SU-DHL-6 (cell line): ENCODE results near the gene GLDN.

ENCODE experiments used
- H2AFZ ChIP-seq: fragments of 200-600 bp; sonication (generic); 2 replicates; pipeline ENCODE4 v1.6.1; 2014; ENCODE audit warnings: low read depth, mild to moderate bottlenecking, moderate library complexity, mixed read lengths, antibody characterized with exemption, low read length; ENCODE audit not compliant: severe bottlenecking
- H3F3A ChIP-seq: fragments of 200-600 bp; shearing (Covaris generic); 2 replicates; pipeline ENCODE4 v1.6.0; 2016; ENCODE audit warnings: antibody characterized with exemption, mild to moderate bottlenecking; ENCODE audit not compliant: insufficient read depth
- H3K27ac ChIP-seq: fragments of 200-600 bp; sonication (generic); 2 replicates; pipeline ENCODE4 v1.5.1; 2016; ENCODE audit warnings: low read depth, mild to moderate bottlenecking, low read length, moderate library complexity, mixed read lengths
- H3K27me3 ChIP-seq: fragments of 200-600 bp; sonication (generic), shearing (Covaris generic); 2 replicates; pipeline ENCODE4 v1.6.0; 2014; ENCODE audit warnings: mild to moderate bottlenecking, low read length
- H3K36me3 ChIP-seq: fragments of 200-600 bp; sonication (generic); 2 replicates; pipeline ENCODE4 v1.6.1; 2014; ENCODE audit warnings: mild to moderate bottlenecking, low read length, mixed read lengths
- H3K4me2 ChIP-seq: fragments of 300-600, 200-600 bp; shearing (Covaris generic), sonication (generic); 2 replicates; pipeline ENCODE4 v1.6.0; 2014; ENCODE audit warnings: low read length, low read depth, mild to moderate bottlenecking; ENCODE audit not compliant: poor library complexity, severe bottlenecking
- H3K4me3 ChIP-seq: fragments of 200-600 bp; sonication (generic); 2 replicates; pipeline ENCODE4 v1.5.1; 2014; ENCODE audit warnings: antibody characterized with exemption, low read length, mild to moderate bottlenecking, mixed read lengths; ENCODE audit not compliant: insufficient read depth, poor library complexity, severe bottlenecking
- H3K79me2 ChIP-seq: fragments of 200-600 bp; sonication (generic); 2 replicates; pipeline ENCODE4 v1.6.1; 2014; ENCODE audit warnings: mild to moderate bottlenecking, low read length, moderate library complexity; ENCODE audit not compliant: insufficient read depth
- H3K9ac ChIP-seq: fragments of 200-600 bp; sonication (generic); 2 replicates; pipeline ENCODE4 v1.7.0; 2014; ENCODE audit warnings: mild to moderate bottlenecking, low read length
- H3K9me2 ChIP-seq: fragments of 200-600 bp; sonication (generic); replicated peaks from 2 replicates; pipeline ENCODE4 v1.6.1; 2014; ENCODE audit warnings: low read length; ENCODE audit not compliant: insufficient read depth
- H3K9me3 ChIP-seq: fragments of 200-600 bp; sonication (generic); 2 replicates; pipeline ENCODE4 v1.6.1; 2014; ENCODE audit warnings: low read length, mixed read lengths; ENCODE audit not compliant: insufficient read depth
- H4K20me1 ChIP-seq: fragments of 200-600 bp; sonication (generic); 2 replicates; pipeline ENCODE4 v1.6.1; 2014; ENCODE audit warnings: low read depth, mild to moderate bottlenecking, antibody characterized with exemption, low read length, moderate library complexity, mixed read lengths
- EZH2phosphoT487 ChIP-seq: fragments of 200-600 bp; sonication (generic), shearing (Covaris generic); conservative IDR thresholded peaks from 2 replicates; pipeline ENCODE4 v1.6.1; 2018; ENCODE audit warnings: mild to moderate bottlenecking, antibody characterized with exemption, low read length, moderate library complexity, mixed read lengths
- TF ChIP-seq, protein P1 (sequence below): fragments of 200-600 bp; sonication (generic); IDR thresholded peaks from one replicate; pipeline ENCODE4 v1.5.1; 2017; ENCODE audit warnings: antibody characterized with exemption, mild to moderate bottlenecking, low read length, moderate library complexity; ENCODE audit not compliant: insufficient read depth, poor library complexity, severe bottlenecking

The GLDN gene

DNA sequence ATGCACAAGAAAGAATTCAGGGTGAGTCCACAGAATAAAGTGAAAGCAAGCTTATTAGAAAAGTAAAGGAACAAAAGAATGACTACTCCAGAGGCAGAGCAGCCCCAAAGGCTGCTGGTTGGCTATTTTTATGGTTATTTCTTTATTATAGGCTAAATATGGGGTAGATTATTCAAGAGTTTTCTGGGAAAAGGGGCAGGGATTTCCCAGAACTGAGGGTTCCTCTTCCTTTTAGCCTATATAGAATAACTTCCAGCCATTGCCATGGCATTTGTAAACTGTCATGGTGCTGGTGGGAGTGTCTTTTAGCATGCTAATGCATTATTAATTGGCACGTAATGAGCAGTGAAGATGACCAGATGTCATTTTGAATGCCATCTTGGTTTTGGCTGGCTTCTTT is 13.6 kb downstream of the GLDN start:
- no peaks in the 10 kb centered on the region for H3K9me3 ChIP-seq
- no peak overlapping the region for H2AFZ ChIP-seq
- H3K27me3 ChIP-seq = no peaks in the 10 kb centered on the region
- no peak overlapping the region for H3K4me2 ChIP-seq
- no peaks in the 10 kb centered on the region for H3K79me2 ChIP-seq
- no peaks in the 10 kb centered on the region for H4K20me1 ChIP-seq
- no peak overlapping the region for H3K4me3 ChIP-seq
- no peaks in the 10 kb centered on the region for H3F3A ChIP-seq
- no peak overlapping the region for H3K27ac ChIP-seq
- TF ChIP-seq EZH2phosphoT487 = no peak
- TF ChIP-seq, protein P1, sequence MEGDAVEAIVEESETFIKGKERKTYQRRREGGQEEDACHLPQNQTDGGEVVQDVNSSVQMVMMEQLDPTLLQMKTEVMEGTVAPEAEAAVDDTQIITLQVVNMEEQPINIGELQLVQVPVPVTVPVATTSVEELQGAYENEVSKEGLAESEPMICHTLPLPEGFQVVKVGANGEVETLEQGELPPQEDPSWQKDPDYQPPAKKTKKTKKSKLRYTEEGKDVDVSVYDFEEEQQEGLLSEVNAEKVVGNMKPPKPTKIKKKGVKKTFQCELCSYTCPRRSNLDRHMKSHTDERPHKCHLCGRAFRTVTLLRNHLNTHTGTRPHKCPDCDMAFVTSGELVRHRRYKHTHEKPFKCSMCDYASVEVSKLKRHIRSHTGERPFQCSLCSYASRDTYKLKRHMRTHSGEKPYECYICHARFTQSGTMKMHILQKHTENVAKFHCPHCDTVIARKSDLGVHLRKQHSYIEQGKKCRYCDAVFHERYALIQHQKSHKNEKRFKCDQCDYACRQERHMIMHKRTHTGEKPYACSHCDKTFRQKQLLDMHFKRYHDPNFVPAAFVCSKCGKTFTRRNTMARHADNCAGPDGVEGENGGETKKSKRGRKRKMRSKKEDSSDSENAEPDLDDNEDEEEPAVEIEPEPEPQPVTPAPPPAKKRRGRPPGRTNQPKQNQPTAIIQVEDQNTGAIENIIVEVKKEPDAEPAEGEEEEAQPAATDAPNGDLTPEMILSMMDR = no peak
- no peaks in the 10 kb centered on the region for H3K36me3 ChIP-seq
- no peak overlapping the region for H3K9ac ChIP-seq
- H3K9me2 ChIP-seq = no peaks in the 10 kb centered on the region

DNA sequence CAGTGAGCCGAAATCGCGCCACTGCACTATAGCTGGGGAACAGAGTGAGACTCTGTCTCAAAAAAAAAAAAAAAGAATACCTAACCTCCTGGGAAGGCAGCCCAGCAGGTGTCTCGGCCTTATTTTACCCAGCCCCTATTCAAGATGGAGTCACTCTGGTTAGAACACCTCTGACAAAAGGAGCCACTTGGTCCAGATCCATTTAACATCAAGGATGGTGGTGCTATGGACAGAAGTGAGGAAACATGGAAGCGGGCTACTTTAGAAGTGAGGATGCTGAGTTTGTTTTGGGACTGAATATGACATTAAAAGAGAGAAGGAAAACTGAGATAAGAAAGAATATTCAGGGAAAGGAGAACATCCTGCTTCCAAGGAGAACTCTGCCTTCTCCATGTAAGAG is 14.7 kb downstream of the GLDN start:
- H2AFZ ChIP-seq = no peak overlapping the region
- no peaks in the 10 kb centered on the region for H3K27me3 ChIP-seq

DNA sequence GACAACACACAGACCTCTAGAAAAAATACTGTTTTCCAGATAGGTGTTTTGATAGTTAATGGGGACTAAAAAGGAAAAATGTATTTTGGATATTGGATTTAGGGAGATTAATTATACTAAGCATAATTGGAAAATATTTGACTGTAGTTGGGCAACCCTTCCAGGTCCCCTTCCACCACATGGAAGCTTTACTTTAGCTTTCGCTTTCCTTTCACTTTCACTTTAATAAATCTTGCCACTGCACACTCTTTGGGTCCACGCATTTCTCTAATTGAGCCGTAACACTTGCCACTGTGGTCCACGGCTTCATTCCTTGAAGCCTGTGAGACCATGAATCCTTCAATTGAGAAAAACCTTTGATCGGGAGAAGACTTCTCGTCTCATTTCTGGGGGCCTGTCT is 15.5 kb downstream of the GLDN start:
- no peak overlapping the region for H3K4me2 ChIP-seq
- H3K79me2 ChIP-seq = no peaks in the 10 kb centered on the region
- no peaks in the 10 kb centered on the region for H3F3A ChIP-seq
- no peak overlapping the region for H3K4me3 ChIP-seq
- H3K9me3 ChIP-seq = no peaks in the 10 kb centered on the region
- no peaks in the 10 kb centered on the region for H3K36me3 ChIP-seq
- no peak overlapping the region for H3K27ac ChIP-seq
- no peak overlapping the region for H3K9ac ChIP-seq
- H3K27me3 ChIP-seq = no peaks in the 10 kb centered on the region
- no peak overlapping the region for H2AFZ ChIP-seq
- TF ChIP-seq, protein P1 = no peak
- TF ChIP-seq EZH2phosphoT487 = no peak
- no peaks in the 10 kb centered on the region for H3K9me2 ChIP-seq
- no peaks in the 10 kb centered on the region for H4K20me1 ChIP-seq

More for the DNA sequence above, 14.7 kb downstream of the GLDN start:
- no peaks in the 10 kb centered on the region for H3K79me2 ChIP-seq
- H3K36me3 ChIP-seq = no peaks in the 10 kb centered on the region
- H3K9ac ChIP-seq = no peak overlapping the region
- no peak overlapping the region for H3K4me2 ChIP-seq
- H3F3A ChIP-seq = no peaks in the 10 kb centered on the region
- H4K20me1 ChIP-seq = no peaks in the 10 kb centered on the region
- H3K9me2 ChIP-seq = no peaks in the 10 kb centered on the region
- no peaks in the 10 kb centered on the region for H3K9me3 ChIP-seq
- TF ChIP-seq, protein P1 = no peak
- no peak for TF ChIP-seq EZH2phosphoT487
- no peak overlapping the region for H3K27ac ChIP-seq
- no peak overlapping the region for H3K4me3 ChIP-seq
